Right lobe of liver (tissue), 4 donors: Measurements from ENCODE around the gene KRTAP4-2.

Experiments used
- CTCF ChIP-seq, 4 donors: fragments of 200-600 bp in 3 of 4; fragments of 450-650 bp in 1 of 4; IDR thresholded peaks; one replicate each; pipeline versions ENCODE4 v1.5.1 to v1.8.0; 2016 to 2022; ENCODE audit warnings: antibody characterized with exemption in 4 of 4, mild to moderate bottlenecking in 2 of 4
- POLR2A ChIP-seq: fragments of 450-650 bp; IDR thresholded peaks from one replicate; pipeline ENCODE4 v1.6.1; 2017; ENCODE audit warnings: antibody characterized with exemption, mild to moderate bottlenecking
- donor health status: DM: no; HTN: no; CAD: no.
- donor health status: DM: no; HTN: no; CAD: no.
- donor health status: DM: no; HTN: yes; CAD: no.

GRCh38 chr17:41176744-41177387, 1.2 kb downstream of the KRTAP4-2 start:
- TF ChIP-seq CTCF (IDR thresholded peaks at IDR 0.05) = no peak
- no peak for TF ChIP-seq POLR2A
